Measurements from ENCODE around the gene LEMD1. TPM values are rescaled to one million over a fixed set of nuclear protein-coding genes. Genes with fewer than 3 reads are reported as not detected.
"Not testable (repeated sequence)": the region's sequence is repeated elsewhere in the genome, so short reads cannot be mapped to it uniquely, and the experiment has no call there.

The LEMD1 gene
- total RNA-seq, 4 donors from 2014 or later, result 1.1 to 1.4 (median 1.3) TPM; not detected in 1

DNA sequence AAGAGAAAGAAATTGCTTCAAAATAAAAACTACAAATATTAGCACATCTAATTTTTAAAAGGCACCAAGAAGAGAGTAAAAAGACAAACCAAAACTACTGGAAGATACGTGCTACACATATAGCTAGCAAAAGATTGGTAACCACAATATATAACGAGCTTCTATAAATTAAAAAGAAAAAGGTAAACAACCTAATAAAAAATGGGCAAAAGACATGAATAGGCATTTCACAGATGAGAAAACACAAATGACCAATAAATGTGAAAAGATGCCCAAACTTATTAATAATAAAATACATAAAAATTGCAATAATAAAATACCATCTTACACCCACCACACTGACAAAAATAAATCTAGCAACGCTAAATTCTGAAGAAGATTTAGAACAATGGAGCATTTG is 26.2 kb downstream of the LEMD1 start:
- DNase-seq, result no peak
- intact Hi-C loops (cut with DNase I), result loop anchor here (10.0 kb wide), 1 partner anchor 89 kb away; no protein-coding TSS in a partner anchor
- H3K27me3 ChIP-seq, result peaks cover 0 to 30% (median 0%) of the 10 kb centered on the region in 4 donors
- no peaks in the 10 kb centered on the region for H3K9me3 ChIP-seq
- no peak overlapping the region for H3K27ac ChIP-seq
- H3K4me1 ChIP-seq, result no peaks in the 10 kb centered on the region
- H3K4me3 ChIP-seq, result no peak overlapping the region
- no peaks in the 10 kb centered on the region for H3K36me3 ChIP-seq
- 72 to 78% methylated on average over 3 of the region's 3 CpGs for WGBS, 2 donors
- no peak for TF ChIP-seq POLR2A (IDR thresholded peaks at IDR 0.05)
- TF ChIP-seq, protein P1, sequence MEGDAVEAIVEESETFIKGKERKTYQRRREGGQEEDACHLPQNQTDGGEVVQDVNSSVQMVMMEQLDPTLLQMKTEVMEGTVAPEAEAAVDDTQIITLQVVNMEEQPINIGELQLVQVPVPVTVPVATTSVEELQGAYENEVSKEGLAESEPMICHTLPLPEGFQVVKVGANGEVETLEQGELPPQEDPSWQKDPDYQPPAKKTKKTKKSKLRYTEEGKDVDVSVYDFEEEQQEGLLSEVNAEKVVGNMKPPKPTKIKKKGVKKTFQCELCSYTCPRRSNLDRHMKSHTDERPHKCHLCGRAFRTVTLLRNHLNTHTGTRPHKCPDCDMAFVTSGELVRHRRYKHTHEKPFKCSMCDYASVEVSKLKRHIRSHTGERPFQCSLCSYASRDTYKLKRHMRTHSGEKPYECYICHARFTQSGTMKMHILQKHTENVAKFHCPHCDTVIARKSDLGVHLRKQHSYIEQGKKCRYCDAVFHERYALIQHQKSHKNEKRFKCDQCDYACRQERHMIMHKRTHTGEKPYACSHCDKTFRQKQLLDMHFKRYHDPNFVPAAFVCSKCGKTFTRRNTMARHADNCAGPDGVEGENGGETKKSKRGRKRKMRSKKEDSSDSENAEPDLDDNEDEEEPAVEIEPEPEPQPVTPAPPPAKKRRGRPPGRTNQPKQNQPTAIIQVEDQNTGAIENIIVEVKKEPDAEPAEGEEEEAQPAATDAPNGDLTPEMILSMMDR (IDR thresholded peaks at IDR 0.05), result no peak

DNA sequence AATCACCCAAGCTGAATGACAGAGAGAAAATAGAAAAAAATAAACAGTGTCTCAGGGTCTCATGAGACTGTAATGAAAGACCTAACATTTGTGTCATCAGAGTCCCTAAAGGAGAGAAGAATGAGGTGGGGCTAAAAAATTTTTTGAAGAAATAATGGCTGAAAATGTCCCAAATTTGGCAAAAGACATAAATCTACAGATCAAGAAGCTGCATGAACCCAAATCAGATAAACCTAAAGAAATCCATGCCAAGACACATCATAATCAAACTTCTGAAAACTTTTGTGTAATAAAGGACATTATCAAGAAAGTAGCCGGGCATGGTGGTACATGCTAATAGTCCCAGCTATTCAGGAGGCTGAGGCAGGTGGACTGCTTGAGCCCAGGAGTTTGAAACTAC is 29.2 kb downstream of the LEMD1 start:
- Histone ChIP-seq H3K9me3 (no peaks in the 10 kb centered on the region), H3K4me3 (no peak overlapping the region), H3K27me3 (peaks cover 0 to 38% (median 0%) of the 10 kb centered on the region in 4 donors), H3K27ac (no peak overlapping the region), H3K4me1 (no peaks in the 10 kb centered on the region), H3K36me3 (no peaks in the 10 kb centered on the region)
- 79 to 80% methylated on average over 1 of the region's 1 CpG for WGBS, 2 donors
- intact Hi-C loops (cut with DNase I), result loop anchor here (10.0 kb wide), 1 partner anchor 92 kb away; no protein-coding TSS in a partner anchor
- no peak for DNase-seq
- no peak for TF ChIP-seq POLR2A (IDR thresholded peaks at IDR 0.05)
- TF ChIP-seq, protein P1 (IDR thresholded peaks at IDR 0.05), result no peak

DNA sequence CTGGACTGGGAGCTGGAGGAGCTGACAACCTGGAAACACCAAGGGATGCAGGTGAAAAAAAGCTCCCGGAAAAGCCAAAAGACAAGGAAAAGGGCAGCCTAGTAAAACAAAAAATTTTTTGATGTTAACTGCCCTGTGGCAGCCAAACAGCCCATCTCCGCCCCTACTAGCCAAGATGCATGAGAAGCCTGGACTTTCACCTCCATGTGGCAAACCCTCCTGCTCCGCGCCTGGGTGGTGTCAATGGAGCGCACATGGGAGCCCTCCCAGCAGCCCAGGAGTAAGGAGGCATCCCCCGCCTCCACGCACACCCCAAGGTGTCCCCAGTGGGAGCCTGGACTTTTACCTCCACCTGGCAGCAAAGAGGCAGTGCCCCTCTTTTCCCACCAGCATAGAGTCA is 30.5 kb downstream of the LEMD1 start:
- 94 to 100% methylated on average over 1 to 7 of the region's 7 CpGs for WGBS, 2 donors
- DNase-seq, result no peak
- Histone ChIP-seq H3K36me3 (no peaks in the 10 kb centered on the region), H3K9me3 (no peaks in the 10 kb centered on the region), H3K4me1 (no peaks in the 10 kb centered on the region), H3K27ac (no peak overlapping the region), H3K4me3 (no peak overlapping the region), H3K27me3 (peaks cover 0 to 38% (median 0%) of the 10 kb centered on the region in 4 donors)
- intact Hi-C loops (cut with DNase I), result loop anchor here (10.0 kb wide), 1 partner anchor 93 kb away; no protein-coding TSS in a partner anchor
- TF ChIP-seq, protein P1 (IDR thresholded peaks at IDR 0.05), result no peak
- no peak for TF ChIP-seq POLR2A (IDR thresholded peaks at IDR 0.05)

DNA sequence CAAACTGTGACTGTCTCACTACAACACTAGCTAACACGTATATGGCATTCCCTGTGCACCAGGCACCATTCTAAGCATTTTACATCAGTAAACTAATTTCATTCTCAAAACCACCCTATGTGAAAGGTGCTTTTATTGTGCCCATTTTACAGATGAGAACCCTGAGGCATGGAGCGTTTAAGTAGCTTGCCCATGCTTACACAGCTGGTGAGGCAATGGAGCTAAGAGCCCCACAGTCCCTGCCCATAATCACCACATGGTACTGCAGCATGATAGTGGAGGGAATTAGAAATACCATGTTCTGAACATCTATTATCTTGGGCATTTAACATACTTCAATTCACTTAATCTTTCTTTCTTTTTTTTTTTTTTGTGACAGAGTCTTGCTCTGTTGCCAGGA is 34.0 kb downstream of the LEMD1 start:
- intact Hi-C loops (cut with DNase I), result no loop called here
- H3K36me3 ChIP-seq, result no peaks in the 10 kb centered on the region

DNA sequence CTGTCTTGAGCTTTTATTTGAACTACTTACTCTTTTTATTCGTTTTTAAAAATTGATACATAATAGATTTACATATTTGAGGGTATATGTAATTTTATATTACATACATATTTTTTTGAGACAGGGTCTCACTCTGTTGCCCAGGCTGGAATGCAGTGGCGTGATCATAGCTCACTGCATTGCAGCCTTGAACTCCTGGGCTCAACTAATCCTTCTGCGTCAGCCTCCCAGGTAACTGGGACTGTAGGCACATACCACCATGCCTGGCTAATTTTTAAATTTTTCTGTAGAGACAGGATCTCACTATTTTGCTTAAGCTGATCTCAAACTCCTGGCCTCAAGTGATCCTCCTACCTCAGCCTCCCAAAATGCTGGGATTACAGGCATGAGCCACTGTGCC is 38.9 kb downstream of the LEMD1 start:
- H3K4me3 ChIP-seq; H3K27ac ChIP-seq; H3K9me3 ChIP-seq; H3K4me1 ChIP-seq; H3K36me3 ChIP-seq; DNase-seq; intact Hi-C loops (cut with DNase I): not testable (repeated sequence)
- WGBS, 2 donors, result 80 to 88% methylated on average over 3 of the region's 3 CpGs
- H3K27me3 ChIP-seq, result peaks cover 0 to 22% (median 0%) of the 10 kb centered on the region in 4 donors

More for the DNA sequence above, 34.0 kb downstream of the LEMD1 start:
- Histone ChIP-seq H3K9me3 (no peaks in the 10 kb centered on the region), H3K4me1 (no peaks in the 10 kb centered on the region), H3K27me3 (peaks cover 0 to 22% (median 0%) of the 10 kb centered on the region in 4 donors), H3K4me3 (no peak overlapping the region), H3K27ac (no peak overlapping the region)
- WGBS, 2 donors, result 81 to 93% methylated on average over 2 of the region's 2 CpGs
- DNase-seq, result no peak
- TF ChIP-seq POLR2A (IDR thresholded peaks at IDR 0.05), result no peak
- TF ChIP-seq, protein P1 (IDR thresholded peaks at IDR 0.05), result no peak

DNA sequence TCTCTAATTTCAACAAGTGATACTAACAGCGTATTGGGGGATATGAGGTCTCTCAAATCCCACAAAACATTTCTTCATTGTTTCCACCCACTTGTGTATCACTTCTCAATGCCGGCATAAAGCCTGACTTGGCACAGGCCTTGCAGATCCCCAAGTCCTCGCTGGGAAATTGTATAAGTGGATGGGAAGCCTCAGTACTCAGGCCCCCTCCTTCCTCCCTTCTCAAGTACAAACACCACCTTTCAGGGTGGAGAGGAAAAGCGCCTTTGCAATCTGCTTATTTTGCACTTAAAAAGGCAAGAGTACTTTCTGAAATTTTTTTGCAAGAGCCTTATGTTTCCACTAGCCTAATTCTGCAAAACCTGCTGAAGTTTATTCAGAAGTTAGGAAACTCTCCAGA is 39.3 kb downstream of the LEMD1 start:
- no peaks in the 10 kb centered on the region for H3K36me3 ChIP-seq
- peaks cover 0 to under 1% (median 0%) of the 10 kb centered on the region in 3 donors for H3K4me1 ChIP-seq
- no peaks in the 10 kb centered on the region for H3K9me3 ChIP-seq
- WGBS, 2 donors, result 69 to 88% methylated on average over 4 of the region's 4 CpGs
- no peak overlapping the region for H3K4me3 ChIP-seq
- peaks cover 0 to 26% (median 0%) of the 10 kb centered on the region in 4 donors for H3K27me3 ChIP-seq
- intact Hi-C loops (cut with DNase I), result no loop called here
- TF ChIP-seq, protein P1 (IDR thresholded peaks at IDR 0.05), result no peak
- TF ChIP-seq POLR2A (IDR thresholded peaks at IDR 0.05), result no peak
- DNase-seq, result no peak
- no peak overlapping the region for H3K27ac ChIP-seq
